Activated T-helper 17 cell treated with anti-CD3 and anti-CD28 coated beads, Interleukin-2, amount 50 U/mL, for 72 hours (primary cell): Measurements from ENCODE around the gene NRGN. TPM values are rescaled to one million over a fixed set of nuclear protein-coding genes. Genes with fewer than 3 reads are reported as not detected.

ENCODE experiments used
- ATAC-seq: fragments of 150-1000 bp; cut with Tn5 transposase; replicated peaks from 2 replicates; pipeline ENCODE4 v1.10.0; 2021; ENCODE audit warnings: mild to moderate bottlenecking, moderate library complexity
- H3K27ac Mint-ChIP-seq: one replicate; pipeline ENCODE4 v1.8.0; 2022; ENCODE audit warnings: mixed read lengths
- H3K27me3 Mint-ChIP-seq: one replicate; pipeline ENCODE4 v1.8.0; 2022; ENCODE audit warnings: mixed read lengths
- H3K36me3 Mint-ChIP-seq: one replicate; pipeline ENCODE4 v1.8.0; 2022; ENCODE audit warnings: low read depth, mild to moderate bottlenecking, mixed read lengths
- H3K4me1 Mint-ChIP-seq: one replicate; pipeline ENCODE4 v1.8.0; 2022; ENCODE audit warnings: mixed read lengths
- H3K4me3 Mint-ChIP-seq: one replicate; pipeline ENCODE4 v1.8.0; 2022; ENCODE audit warnings: mild to moderate bottlenecking, mixed read lengths
- H3K9me3 Mint-ChIP-seq: one replicate; pipeline ENCODE4 v1.8.0; 2022; ENCODE audit warnings: mixed read lengths
- total RNA-seq, 2 donors: library from RNA; stranded (reverse); gene quantifications; one replicate each; pipeline ENCODE4 v1.2.3, GENCODE V29; 2022

Gene NRGN
- total RNA-seq, 2 donors from 2014 or later = 7.3 to 8.0 TPM

- no peak for ATAC-seq
- Mint-ChIP-seq H3K27me3 (peaks cover 15% of the 10 kb centered on the region), H3K4me1 (peaks cover 6% of the 10 kb centered on the region), H3K9me3 (no peaks in the 10 kb centered on the region), H3K4me3 (no peak overlapping the region), H3K36me3 (no peaks in the 10 kb centered on the region), H3K27ac (no peak overlapping the region)
These were observed 12.3 kb upstream of the NRGN start for GRCh38 chr11:124727474-124727873.

GRCh38 chr11:124728134-124728533 lies 11.6 kb upstream of the NRGN start:
- no peak for ATAC-seq
- Mint-ChIP-seq H3K27me3 (peaks cover 9% of the 10 kb centered on the region), H3K36me3 (no peaks in the 10 kb centered on the region), H3K4me1 (peaks cover 6% of the 10 kb centered on the region), H3K9me3 (no peaks in the 10 kb centered on the region), H3K4me3 (no peak overlapping the region), H3K27ac (no peak overlapping the region)

- peaks cover 9% of the 10 kb centered on the region for H3K27me3 Mint-ChIP-seq
- no peaks in the 10 kb centered on the region for H3K9me3 Mint-ChIP-seq
- peaks cover 6% of the 10 kb centered on the region for H3K4me1 Mint-ChIP-seq
- no peak overlapping the region for H3K27ac Mint-ChIP-seq
- no peak overlapping the region for H3K4me3 Mint-ChIP-seq
- ATAC-seq = no peak
- H3K36me3 Mint-ChIP-seq = no peaks in the 10 kb centered on the region
These were observed 10.2 kb upstream of the NRGN start for GRCh38 chr11:124729571-124729970.

GRCh38 chr11:124732230-124732629 lies 7.5 kb upstream of the NRGN start:
- ATAC-seq = no peak
- Mint-ChIP-seq H3K36me3 (no peaks in the 10 kb centered on the region), H3K4me3 (no peak overlapping the region), H3K27ac (no peak overlapping the region), H3K9me3 (no peaks in the 10 kb centered on the region), H3K4me1 (no peaks in the 10 kb centered on the region), H3K27me3 (no peaks in the 10 kb centered on the region)

GRCh38 chr11:124736736-124737135 lies 3.0 kb upstream of the NRGN start:
- Mint-ChIP-seq H3K4me3 (no peak overlapping the region), H3K27ac (no peak overlapping the region), H3K36me3 (no peaks in the 10 kb centered on the region), H3K27me3 (no peaks in the 10 kb centered on the region), H3K4me1 (peaks cover 12% of the 10 kb centered on the region), H3K9me3 (no peaks in the 10 kb centered on the region)
- no peak for ATAC-seq

GRCh38 chr11:124737638-124738305 lies 2.0 kb upstream of the NRGN start:
- Mint-ChIP-seq H3K4me3 (no peak overlapping the region), H3K4me1 (peaks cover 12% of the 10 kb centered on the region), H3K27ac (no peak overlapping the region), H3K36me3 (no peaks in the 10 kb centered on the region), H3K27me3 (no peaks in the 10 kb centered on the region), H3K9me3 (no peaks in the 10 kb centered on the region)
- ATAC-seq = no peak

GRCh38 chr11:124738713-124739478 lies 846 bp upstream of the NRGN start:
- Mint-ChIP-seq H3K4me3 (peak overlapping the region; percentile 88), H3K27ac (peak overlapping the region; percentile 20), H3K4me1 (peaks cover 12% of the 10 kb centered on the region), H3K9me3 (no peaks in the 10 kb centered on the region), H3K36me3 (no peaks in the 10 kb centered on the region), H3K27me3 (no peaks in the 10 kb centered on the region)
- ATAC-seq = no peak

- no peaks in the 10 kb centered on the region for H3K36me3 Mint-ChIP-seq
- H3K27me3 Mint-ChIP-seq = no peaks in the 10 kb centered on the region
- H3K4me1 Mint-ChIP-seq = peaks cover 12% of the 10 kb centered on the region
- peak overlapping the region; percentile 88 for H3K4me3 Mint-ChIP-seq
- no peaks in the 10 kb centered on the region for H3K9me3 Mint-ChIP-seq
- no peak overlapping the region for H3K27ac Mint-ChIP-seq
- ATAC-seq = peak; percentile 64
These were observed 638 bp downstream of the NRGN start for GRCh38 chr11:124740277-124740882.

GRCh38 chr11:124742555-124742954 lies 2.8 kb downstream of the NRGN start:
- ATAC-seq = no peak
- Mint-ChIP-seq H3K4me1 (peaks cover 12% of the 10 kb centered on the region), H3K36me3 (no peaks in the 10 kb centered on the region), H3K27me3 (no peaks in the 10 kb centered on the region), H3K4me3 (no peak overlapping the region), H3K27ac (no peak overlapping the region), H3K9me3 (no peaks in the 10 kb centered on the region)

- no peaks in the 10 kb centered on the region for H3K36me3 Mint-ChIP-seq
- H3K4me1 Mint-ChIP-seq = peaks cover 12% of the 10 kb centered on the region
- no peak overlapping the region for H3K27ac Mint-ChIP-seq
- no peak for ATAC-seq
- H3K4me3 Mint-ChIP-seq = no peak overlapping the region
- H3K27me3 Mint-ChIP-seq = no peaks in the 10 kb centered on the region
- no peaks in the 10 kb centered on the region for H3K9me3 Mint-ChIP-seq
These were observed 3.3 kb downstream of the NRGN start for GRCh38 chr11:124743050-124743449.

GRCh38 chr11:124745270-124745834 lies 5.6 kb downstream of the NRGN start:
- H3K27ac Mint-ChIP-seq = no peak overlapping the region
- H3K27me3 Mint-ChIP-seq = no peaks in the 10 kb centered on the region
- H3K4me1 Mint-ChIP-seq = peaks cover 6% of the 10 kb centered on the region
- no peaks in the 10 kb centered on the region for H3K9me3 Mint-ChIP-seq
- no peaks in the 10 kb centered on the region for H3K36me3 Mint-ChIP-seq
- H3K4me3 Mint-ChIP-seq = peak overlapping the region; percentile 83
- ATAC-seq = no peak

- no peaks in the 10 kb centered on the region for H3K4me1 Mint-ChIP-seq
- H3K27me3 Mint-ChIP-seq = no peaks in the 10 kb centered on the region
- H3K4me3 Mint-ChIP-seq = peak overlapping the region; percentile 83
- H3K9me3 Mint-ChIP-seq = no peaks in the 10 kb centered on the region
- no peaks in the 10 kb centered on the region for H3K36me3 Mint-ChIP-seq
- ATAC-seq = peak; percentile 19
- peak overlapping the region; percentile 69 for H3K27ac Mint-ChIP-seq
These were observed 6.3 kb downstream of the NRGN start for GRCh38 chr11:124745835-124746620.

- Mint-ChIP-seq H3K27ac (peak overlapping the region; percentile 69), H3K4me3 (peak overlapping the region; percentile 83), H3K4me1 (no peaks in the 10 kb centered on the region), H3K36me3 (no peaks in the 10 kb centered on the region), H3K27me3 (no peaks in the 10 kb centered on the region), H3K9me3 (no peaks in the 10 kb centered on the region)
- peak; percentile 93 for ATAC-seq
These were observed 7.0 kb downstream of the NRGN start for GRCh38 chr11:124746621-124747243.
